DMS79 treated with DMSO at 0.1 percent for 48 hours (cell line): Measurements from ENCODE around the gene PSAPL1.

Experiments used
- DNase-seq: peaks from one replicate; lab custom pipeline; 2025; lab: John Stamatoyannopoulos, UW

PSAPL1 gene

DNA sequence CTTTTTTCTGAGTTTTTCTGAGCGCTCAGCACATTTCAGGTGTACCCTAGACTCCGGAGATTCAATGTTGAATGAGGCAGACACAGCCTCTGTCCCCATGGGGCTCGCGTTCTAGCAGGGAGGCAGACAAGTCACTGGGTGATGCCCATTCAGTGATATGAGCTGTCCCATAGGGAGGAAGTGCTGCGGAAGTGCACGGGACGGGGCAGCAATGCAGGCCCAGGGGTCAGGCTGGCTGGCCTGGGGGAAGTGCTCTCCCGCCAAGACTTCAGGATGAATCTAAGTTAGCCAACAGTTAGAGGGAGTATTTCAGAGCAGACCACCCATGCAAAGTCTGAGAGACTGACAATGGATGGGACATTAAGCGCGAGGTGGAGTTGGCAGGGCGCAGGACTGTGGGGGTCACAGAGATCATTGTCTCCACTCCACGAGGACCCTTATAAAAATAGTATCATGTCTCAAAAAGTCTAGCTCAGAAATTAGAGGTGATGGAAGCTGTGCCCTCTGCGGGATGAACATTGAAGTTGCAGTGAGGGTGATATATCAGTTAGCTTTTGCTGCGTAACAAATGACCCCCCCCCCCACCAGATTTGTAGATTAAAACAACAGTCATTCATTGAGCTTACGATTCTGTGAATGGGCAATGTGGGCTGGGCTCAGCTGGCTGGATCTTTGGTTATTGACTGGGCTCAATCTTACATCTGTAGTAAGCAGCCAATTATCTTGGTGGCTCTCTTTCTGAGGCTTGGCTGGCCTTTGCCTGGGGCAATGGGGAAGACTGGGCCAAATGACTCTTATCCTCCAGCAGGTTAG, 16.4 kb downstream of the PSAPL1 start:
- no peak for DNase-seq

DNA sequence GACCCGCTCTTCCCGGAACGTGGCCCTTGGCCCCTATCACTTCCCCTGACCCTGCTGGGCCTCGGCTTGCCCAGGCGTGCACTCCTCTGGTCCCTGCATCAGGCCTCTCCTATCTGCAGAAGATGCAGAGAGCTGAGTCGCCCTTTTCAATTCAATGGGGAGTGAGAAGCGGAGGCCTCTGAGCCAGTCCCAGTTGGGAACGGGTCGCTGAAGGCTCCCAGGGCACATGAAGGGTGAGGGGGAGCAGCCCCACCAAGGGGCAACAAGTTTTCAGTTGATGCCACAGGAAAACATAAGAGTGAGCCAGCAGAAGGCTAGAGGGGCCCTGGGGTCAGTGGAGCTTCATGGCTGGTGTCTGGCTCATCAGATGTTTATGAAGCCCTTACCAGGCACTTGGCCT, 17.1 kb downstream of the PSAPL1 start:
- no peak for DNase-seq

DNA sequence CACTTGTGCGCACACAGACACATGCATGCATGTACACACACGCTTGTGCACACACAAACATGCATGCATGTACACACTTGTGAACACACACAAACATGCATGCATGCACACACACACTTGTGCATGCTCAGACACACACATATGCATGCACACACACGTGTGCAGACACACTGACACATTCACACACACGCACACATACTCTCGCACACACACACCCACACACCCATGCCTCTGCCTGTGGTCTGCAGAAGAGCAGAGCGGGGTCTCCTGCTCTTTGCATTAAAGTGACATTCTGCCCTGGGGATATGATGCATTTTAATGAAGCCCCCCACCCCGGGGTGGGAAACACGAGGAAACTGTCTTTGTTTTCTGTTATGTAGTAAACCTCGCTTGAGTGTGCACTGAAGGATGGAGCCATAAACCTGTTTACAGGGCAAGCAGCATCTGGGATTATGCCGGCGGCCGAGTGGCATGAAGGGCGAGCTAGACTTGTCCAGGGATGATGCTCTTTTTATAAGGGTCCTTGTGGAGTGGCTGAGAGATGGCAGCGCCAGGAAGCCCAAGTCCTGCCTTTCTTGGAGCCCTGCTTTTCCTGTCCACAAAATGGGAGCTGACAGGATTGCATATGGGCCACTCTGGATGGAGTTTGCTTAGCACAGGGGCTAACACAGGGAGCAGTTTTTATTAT, 17.8 kb downstream of the PSAPL1 start:
- DNase-seq = peak; percentile 43

- no peak for DNase-seq
These were observed 18.6 kb downstream of the PSAPL1 start for GRCh38 chr4:7415927-7416686.

DNA sequence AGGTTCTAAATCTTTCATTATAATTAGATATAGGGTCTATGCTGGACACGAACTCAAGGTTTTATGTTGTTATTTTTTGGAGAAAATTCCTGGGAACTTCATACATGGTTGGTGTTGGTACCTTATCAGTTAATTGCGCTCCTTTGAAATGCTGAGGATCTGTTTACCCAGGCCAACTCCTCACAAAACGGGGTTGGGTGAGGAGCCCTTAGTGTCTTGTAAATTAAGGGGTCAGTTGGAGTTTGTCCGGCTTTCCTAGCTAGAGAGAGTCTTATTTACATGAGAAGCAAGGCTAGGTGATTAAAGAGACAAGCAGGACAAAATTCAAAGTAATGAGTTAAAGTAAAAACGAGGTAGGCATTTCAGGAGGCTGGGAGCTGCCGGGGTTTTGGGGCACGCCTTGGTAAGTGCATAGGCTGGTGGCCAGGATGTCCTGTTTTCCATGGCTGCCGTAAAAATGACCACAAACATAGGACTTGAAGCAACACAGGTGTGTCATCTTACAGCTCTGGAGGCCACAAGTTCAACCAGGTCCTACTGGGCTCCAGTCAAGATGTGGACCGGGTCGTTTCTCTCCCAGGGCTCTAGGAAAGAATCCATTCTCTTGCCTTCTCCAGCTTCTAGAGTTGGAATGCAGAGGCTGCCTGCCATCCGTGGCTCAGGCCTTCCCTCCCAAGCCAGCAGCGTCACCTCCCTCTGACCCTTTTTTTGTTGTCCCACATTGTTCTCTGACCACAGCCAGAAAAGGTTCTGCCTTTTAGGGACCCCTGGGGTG, 19.8 kb downstream of the PSAPL1 start:
- no peak for DNase-seq

GRCh38 chr4:7414046-7414445, 20.7 kb downstream of the PSAPL1 start:
- DNase-seq = no peak

DNA sequence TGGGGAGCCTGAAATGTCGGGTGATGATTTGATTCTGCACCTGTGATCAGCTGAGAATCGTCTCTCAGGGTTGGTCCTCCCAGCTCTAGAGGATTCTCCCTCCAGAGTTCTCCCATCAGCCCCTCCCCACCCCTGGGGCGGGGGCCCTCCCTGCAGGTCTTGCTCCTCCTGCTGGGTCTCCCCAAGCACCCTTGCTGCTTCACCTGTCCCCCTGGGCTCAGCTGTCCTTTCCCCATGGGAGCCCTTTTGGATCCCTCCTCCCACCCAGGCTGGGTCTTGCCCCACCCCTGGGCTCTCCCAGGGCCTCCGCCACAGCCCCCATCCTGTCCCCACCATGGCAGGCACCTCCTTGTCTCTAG, 22.2 kb downstream of the PSAPL1 start:
- no peak for DNase-seq

DNA sequence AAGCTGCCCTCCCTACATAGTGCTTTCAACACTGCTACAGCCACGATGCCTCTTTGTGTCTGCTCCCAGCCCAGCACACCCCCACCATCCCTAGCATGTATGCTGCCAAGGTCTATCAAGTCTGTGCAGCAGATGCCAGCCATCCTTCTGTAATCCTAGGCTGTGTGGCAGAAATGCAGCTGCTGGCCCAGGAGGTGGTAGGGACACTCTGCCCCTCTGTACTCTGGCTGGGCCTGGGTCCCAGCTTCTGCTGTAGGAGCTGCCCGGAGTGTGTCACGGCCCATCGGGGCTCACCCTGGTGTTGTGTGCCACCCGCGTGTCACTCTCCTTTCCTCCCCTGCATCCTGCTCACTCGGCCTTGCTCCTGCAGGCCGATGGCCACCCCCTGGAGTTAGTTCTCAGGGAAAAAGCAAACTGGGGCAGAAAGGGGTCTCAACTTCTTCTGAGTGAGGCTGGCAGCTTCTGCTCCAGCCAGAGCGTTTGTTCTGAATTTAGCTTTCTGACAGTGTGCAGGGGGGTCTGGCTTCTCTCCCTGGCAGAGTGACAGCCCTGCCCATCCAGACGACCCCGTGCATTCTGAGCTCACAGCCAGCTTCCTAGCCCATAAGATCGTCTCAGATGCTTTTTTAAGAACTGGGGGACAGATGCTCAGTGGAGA, 22.7 kb downstream of the PSAPL1 start:
- no peak for DNase-seq

GRCh38 chr4:7411491-7411890, 23.2 kb downstream of the PSAPL1 start:
- DNase-seq = no peak

- no peak for DNase-seq
These were observed 24.3 kb downstream of the PSAPL1 start for GRCh38 chr4:7410446-7410845.

DNA sequence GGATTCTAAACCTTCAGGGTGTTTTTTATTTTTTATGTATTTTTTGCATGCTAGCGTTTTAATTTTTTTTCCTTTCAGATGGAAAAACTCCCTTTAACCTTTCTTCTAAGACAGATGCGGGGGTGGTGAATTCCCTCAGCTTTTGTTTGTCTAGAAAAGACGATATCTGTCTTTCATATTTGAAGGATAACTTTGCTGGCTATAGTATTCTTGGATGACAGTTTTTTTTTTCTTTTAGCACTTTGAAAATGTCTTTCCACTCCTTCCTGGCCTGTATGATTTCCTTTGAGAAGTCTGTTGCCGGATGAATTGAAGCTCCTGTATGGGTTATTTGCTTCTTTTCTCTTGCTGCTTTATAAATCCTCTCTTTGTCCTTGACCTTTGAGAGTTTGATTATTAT, 26.6 kb downstream of the PSAPL1 start:
- DNase-seq = no peak

DNA sequence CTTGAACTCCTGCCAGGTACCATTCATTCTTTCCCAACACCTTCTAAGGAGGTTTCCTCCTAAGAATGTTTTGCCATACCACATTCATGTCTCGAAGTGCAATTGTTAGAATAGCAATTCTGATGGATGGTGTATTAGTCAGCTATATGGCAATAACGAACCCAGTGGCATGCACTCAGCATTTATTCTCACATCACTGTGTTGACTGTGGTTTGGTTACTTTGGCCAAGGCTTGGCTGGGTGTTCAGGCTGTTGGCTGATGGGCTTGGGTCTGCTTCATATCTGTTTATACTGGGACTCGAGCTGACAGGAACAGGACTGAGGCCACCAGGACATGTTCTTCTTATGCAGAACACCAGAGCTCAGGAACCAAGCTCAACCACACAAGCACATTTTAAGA, 31.7 kb downstream of the PSAPL1 start:
- no peak for DNase-seq

DNA sequence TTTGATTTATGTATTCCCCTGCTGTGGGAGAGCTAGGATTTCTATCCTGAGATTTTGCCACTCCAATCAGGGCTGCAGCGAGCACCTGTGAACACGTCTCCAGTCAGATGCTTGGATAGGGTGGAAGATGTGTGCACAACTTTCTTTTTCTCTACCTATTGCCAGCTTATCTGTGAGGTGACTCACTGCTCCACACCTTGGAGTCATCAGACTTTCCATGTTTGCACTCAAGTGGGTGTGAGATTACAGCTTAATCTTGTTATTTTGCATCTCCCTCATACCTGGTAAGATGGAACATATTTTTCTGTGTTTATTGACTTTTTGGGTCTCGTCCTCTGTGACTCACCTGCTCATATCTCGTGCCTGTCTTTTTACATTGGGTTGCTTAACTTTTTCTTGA, 32.2 kb downstream of the PSAPL1 start:
- DNase-seq = no peak

GRCh38 chr4:7400671-7401298, 33.9 kb downstream of the PSAPL1 start:
- no peak for DNase-seq

DNA sequence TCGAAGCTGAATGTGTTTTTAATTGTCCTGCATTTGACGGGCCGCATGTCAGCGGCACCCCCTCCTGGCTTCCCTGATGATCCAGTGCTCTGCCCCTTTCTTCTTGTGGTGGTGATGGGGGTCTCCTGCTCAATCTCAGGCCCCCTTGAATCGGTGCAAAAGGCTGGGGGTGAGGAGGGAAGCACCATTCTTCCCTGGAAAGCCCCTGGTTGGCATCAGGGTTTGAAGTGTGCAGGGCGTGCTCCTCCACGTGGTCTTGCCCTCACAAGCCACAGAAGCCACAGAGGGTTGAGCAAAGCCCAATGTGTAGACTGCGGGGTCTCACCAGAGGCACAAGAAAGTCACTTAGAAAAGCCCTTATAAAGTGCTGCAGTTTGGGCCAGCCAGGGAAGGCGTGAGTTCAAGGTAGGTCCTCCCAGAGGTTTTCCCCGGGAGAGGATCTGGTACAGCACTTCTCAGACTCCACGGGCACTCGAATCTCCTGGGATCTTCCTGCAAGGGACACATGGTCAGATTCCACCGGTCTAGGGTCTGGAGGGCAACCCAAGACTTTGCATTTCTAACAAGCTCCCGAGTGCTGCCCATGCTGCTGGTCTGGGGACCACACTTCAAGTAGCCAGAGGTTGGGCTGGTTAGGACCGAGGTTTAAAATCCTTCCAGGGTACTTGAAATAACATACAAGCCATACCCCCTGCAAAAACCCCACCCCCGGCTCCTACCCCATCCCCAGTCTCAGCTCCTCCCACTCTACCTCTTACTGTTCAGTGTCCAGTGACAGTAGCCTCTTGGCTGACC, 35.1 kb downstream of the PSAPL1 start:
- no peak for DNase-seq

DNA sequence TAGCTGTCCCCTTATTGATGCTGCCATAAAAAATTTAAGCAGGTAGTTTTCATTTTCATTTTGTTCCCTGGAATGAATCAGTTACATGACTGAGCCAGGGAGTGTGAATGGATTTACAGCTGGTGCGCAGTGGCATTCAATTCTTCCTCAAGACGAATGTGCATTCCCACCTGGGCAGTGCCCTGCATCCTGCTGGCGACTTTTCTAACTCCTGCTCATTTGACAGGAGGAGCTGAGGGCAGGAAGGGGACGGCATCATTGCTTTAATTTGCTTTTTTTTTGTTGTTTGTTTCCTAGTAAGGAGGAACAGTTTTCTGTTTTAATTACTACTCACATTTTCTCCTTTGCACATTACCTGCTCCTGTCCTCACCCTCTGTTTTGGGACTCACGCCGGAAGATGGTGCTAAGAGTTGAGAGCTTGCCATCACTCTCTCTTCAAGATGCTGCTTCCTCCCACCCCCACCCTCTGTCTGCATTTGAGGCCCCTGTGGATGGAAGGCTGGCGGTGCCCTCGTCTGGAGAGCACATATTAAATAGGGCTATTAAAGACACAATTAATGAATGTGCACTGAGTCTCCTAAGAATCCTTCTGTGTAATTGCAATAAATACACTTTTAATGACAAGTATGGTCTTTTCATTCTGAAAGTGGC, 35.8 kb downstream of the PSAPL1 start:
- peak; percentile 49 for DNase-seq

DNA sequence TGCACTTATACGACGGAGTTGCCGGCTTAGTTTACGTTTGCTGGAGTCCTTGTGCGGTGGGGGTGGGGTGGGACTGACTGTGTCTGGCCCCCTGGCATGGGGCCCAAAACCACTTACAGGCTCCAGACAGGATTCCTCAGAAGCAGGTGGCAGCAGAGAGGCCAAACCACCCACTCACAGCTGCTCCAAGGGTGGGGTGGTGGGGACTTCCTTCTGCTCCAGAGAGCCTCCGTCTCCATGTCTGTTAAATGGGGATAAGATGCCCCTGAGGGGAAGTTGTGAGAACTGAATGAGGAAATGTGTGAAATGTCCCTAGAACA, 36.7 kb downstream of the PSAPL1 start:
- DNase-seq = peak; percentile 80

GRCh38 chr4:7397206-7398103, 37.3 kb downstream of the PSAPL1 start:
- DNase-seq = no peak
